H1 (cell line): ENCODE results near the gene TRAPPC5. TPM values are rescaled to one million over a fixed set of nuclear protein-coding genes. Genes with fewer than 3 reads are reported as not detected.

Source experiments
- CTCF ChIA-PET: fragments of 300-600 bp; sonication (Branson Sonifier 250); formaldehyde crosslinking; loops from one replicate; lab custom pipeline; 2021; ENCODE audit not compliant: partially characterized antibody; lab: Charles Lee
- POLR2A ChIA-PET: fragments of 300-600 bp; sonication (Branson Sonifier 250); formaldehyde crosslinking; loops from one replicate; lab custom pipeline; 2021; ENCODE audit warnings: inconsistent platforms; ENCODE audit not compliant: partially characterized antibody; lab: Charles Lee
- DNase-seq, 2 experiments: peaks; one replicate each; pipeline versions ENCODE4 v3.0.0 to v3.0.0-alpha.2; 2010 to 2022; ENCODE audit warnings: low spot score in 2 of 2, low read depth in 1 of 2, mixed read lengths in 1 of 2
- FAIRE-seq: peaks from 2 replicates; lab custom pipeline; 2011; peaks lifted over from hg19 to GRCh38; lab: Jason Lieb, UNC
- H2AFZ ChIP-seq: 2 replicates; pipeline ENCODE4 v1.8.1; 2012; ENCODE audit warnings: low read length, inconsistent platforms
- H2AK5ac ChIP-seq: 2 replicates; pipeline ENCODE4 v1.6.1; 2013; ENCODE audit warnings: low read depth, low read length
- H2BK120ac ChIP-seq: replicated peaks from 2 replicates; pipeline ENCODE3; 2013; ENCODE audit warnings: low read depth, low read length, inconsistent platforms
- H2BK12ac ChIP-seq: 2 replicates; pipeline ENCODE4 v1.6.1; 2013; ENCODE audit warnings: low read depth, low read length
- H2BK15ac ChIP-seq: 2 replicates; pipeline ENCODE4 v1.6.1; 2013; ENCODE audit warnings: low read length
- H2BK20ac ChIP-seq: 2 replicates; pipeline ENCODE4 v1.6.1; 2013; ENCODE audit warnings: low read length
- H2BK5ac ChIP-seq: 2 replicates; pipeline ENCODE4 v1.6.1; 2013; ENCODE audit warnings: low read depth, low read length
- H3K14ac ChIP-seq: 2 replicates; pipeline ENCODE4 v1.6.1; 2013; ENCODE audit warnings: inconsistent platforms; ENCODE audit not compliant: insufficient read length
- H3K18ac ChIP-seq: 2 replicates; pipeline ENCODE4 v1.6.1; 2013; ENCODE audit warnings: low read length; ENCODE audit errors: extremely low read depth
- H3K23ac ChIP-seq: 2 replicates; pipeline ENCODE4 v1.6.1; 2013; ENCODE audit warnings: inconsistent platforms; ENCODE audit not compliant: insufficient read length
- H3K23me2 ChIP-seq: 2 replicates; pipeline ENCODE4 v1.6.1; 2013; ENCODE audit warnings: low read depth, low read length
- H3K27ac ChIP-seq: 2 replicates; pipeline ENCODE4 v1.6.1; 2011; ENCODE audit warnings: low read depth, low read length, inconsistent platforms
- H3K27me3 ChIP-seq, 4 experiments: replicated peaks in 1 of 4; 1 replicate in 1 of 4; 2 replicates in 3 of 4; pipeline versions ENCODE4 v1.6.1 to v1.8.1; 2011 to 2013; ENCODE audit warnings: low read length in 3 of 4, mild to moderate bottlenecking in 3 of 4, inconsistent platforms in 2 of 4, mixed read lengths in 2 of 4, moderate library complexity in 1 of 4; ENCODE audit not compliant: control insufficient read depth in 3 of 4, insufficient read depth in 3 of 4; ENCODE audit errors: extremely low read depth in 1 of 4
- H3K36me3 ChIP-seq, 4 experiments: 2 replicates each; pipeline versions ENCODE4 v1.6.1 to v1.8.1; 2011 to 2013; ENCODE audit warnings: mild to moderate bottlenecking in 4 of 4, low read length in 3 of 4, moderate library complexity in 2 of 4, control low read depth in 1 of 4, inconsistent platforms in 1 of 4; ENCODE audit not compliant: insufficient read depth in 4 of 4, control insufficient read depth in 2 of 4
- H3K4ac ChIP-seq: replicated peaks from 2 replicates; pipeline ENCODE3; 2013; ENCODE audit warnings: low read length, low read depth, mixed read lengths, inconsistent platforms; ENCODE audit not compliant: insufficient read length
- H3K4me1 ChIP-seq, 4 experiments: replicated peaks in 1 of 4; 1 replicate in 1 of 4; 2 replicates in 3 of 4; pipeline versions ENCODE4 v1.6.1 to v1.8.1; 2011 to 2013; ENCODE audit warnings: low read length in 3 of 4, inconsistent platforms in 2 of 4, mixed read lengths in 1 of 4; ENCODE audit not compliant: insufficient read depth in 4 of 4, control insufficient read depth in 3 of 4
- H3K4me2 ChIP-seq, 2 experiments: 2 replicates each; pipeline versions ENCODE4 v1.6.1 to v1.8.1; 2011 to 2013; ENCODE audit warnings: low read depth in 2 of 2, low read length in 2 of 2, control low read depth in 1 of 2, inconsistent platforms in 1 of 2, mild to moderate bottlenecking in 1 of 2; ENCODE audit not compliant: insufficient read depth in 1 of 2
- H3K4me3 ChIP-seq, 4 experiments: fragments of 200-600, 300-600 bp in 1 of 4; sonication (generic), shearing (Covaris generic), sonication (Bioruptor Twin) in 1 of 4; 2 replicates each; pipeline versions ENCODE4 v1.5.1 to v1.8.1; 2011 to 2016; ENCODE audit warnings: low read length in 4 of 4, low read depth in 3 of 4, control low read depth in 2 of 4, inconsistent platforms in 2 of 4, mild to moderate bottlenecking in 2 of 4, mixed read lengths in 1 of 4, moderate library complexity in 1 of 4; ENCODE audit not compliant: insufficient read depth in 2 of 4; ENCODE audit errors: extremely low read depth in 1 of 4
- H3K56ac ChIP-seq: replicated peaks from 2 replicates; pipeline ENCODE3; 2013; ENCODE audit warnings: low read depth, mild to moderate bottlenecking, mixed read lengths, low read length, inconsistent platforms; ENCODE audit not compliant: insufficient read length
- H3K79me1 ChIP-seq: 2 replicates; pipeline ENCODE4 v1.6.1; 2013; ENCODE audit warnings: low read depth, low read length, control low read depth
- H3K79me2 ChIP-seq, 2 experiments: 2 replicates each; pipeline versions ENCODE4 v1.6.1 to v1.8.1; 2012 to 2013; ENCODE audit warnings: low read length in 2 of 2, mild to moderate bottlenecking in 2 of 2, inconsistent platforms in 1 of 2; ENCODE audit not compliant: insufficient read depth in 2 of 2, control insufficient read depth in 1 of 2
- H3K9ac ChIP-seq, 4 experiments: replicated peaks in 1 of 4; 1 replicate in 1 of 4; 2 replicates in 3 of 4; pipeline versions ENCODE4 v1.6.1 to v1.8.1; 2011 to 2013; ENCODE audit warnings: low read depth in 3 of 4, low read length in 3 of 4, control low read depth in 2 of 4, mild to moderate bottlenecking in 2 of 4, moderate library complexity in 2 of 4, inconsistent platforms in 1 of 4; ENCODE audit errors: extremely low read depth in 1 of 4
- H3K9me3 ChIP-seq, 2 experiments: 2 replicates each; pipeline versions ENCODE4 v1.6.1 to v1.8.1; 2012 to 2013; ENCODE audit warnings: mild to moderate bottlenecking in 2 of 2, moderate library complexity in 2 of 2, control low read depth in 1 of 2, inconsistent platforms in 1 of 2, low read depth in 1 of 2, low read length in 1 of 2, mixed read lengths in 1 of 2; ENCODE audit not compliant: insufficient read depth in 2 of 2
- H4K20me1 ChIP-seq, 2 experiments: replicated peaks in 1 of 2; 2 replicates each; pipeline versions ENCODE3 to v1.8.1; 2011 to 2013; ENCODE audit warnings: inconsistent platforms in 2 of 2, low read length in 2 of 2, mild to moderate bottlenecking in 1 of 2; ENCODE audit not compliant: insufficient read depth in 2 of 2, control insufficient read depth in 1 of 2
- H4K5ac ChIP-seq: 2 replicates; pipeline ENCODE4 v1.6.1; 2013; ENCODE audit warnings: low read length, low read depth, mixed read lengths, inconsistent platforms; ENCODE audit not compliant: insufficient read length
- H4K8ac ChIP-seq: 2 replicates; pipeline ENCODE4 v1.8.0; 2013; ENCODE audit warnings: mild to moderate bottlenecking, moderate library complexity, low read length, inconsistent platforms; ENCODE audit not compliant: insufficient read depth; ENCODE audit errors: extremely low read depth
- H4K91ac ChIP-seq: replicated peaks from 2 replicates; pipeline ENCODE3; 2013; ENCODE audit warnings: low read length, mixed read lengths, inconsistent platforms; ENCODE audit not compliant: insufficient read length
- POLR2AphosphoS5 ChIP-seq: IDR thresholded peaks from 2 replicates; pipeline ENCODE4 v1.6.1; 2011; ENCODE audit warnings: low read depth, low read length
- SAP30 ChIP-seq: fragments of 300-600 bp; sonication (generic); IDR thresholded peaks from 2 replicates; pipeline ENCODE4 v1.7.1; 2012; ENCODE audit warnings: low read length, moderate library complexity, mild to moderate bottlenecking, inconsistent platforms; ENCODE audit not compliant: insufficient read depth, insufficient replicate concordance
- WGBS, 2 experiments: shearing (Covaris generic) in 1 of 2; methylation state at CpG; one replicate each; pipeline versions ENCODE4 v1.1.6 to v1.1.7; 2013 to 2015; ENCODE audit warnings: low lambda C conversion rate in 2 of 2, mixed read lengths in 2 of 2, inconsistent platforms in 1 of 2, low coverage in 1 of 2, missing lambda C conversion rate in 1 of 2; ENCODE audit not compliant: insufficient replicate concordance in 2 of 2, insufficient coverage in 1 of 2, insufficient read length in 1 of 2; ENCODE audit errors: extremely low coverage in 1 of 2, missing lambda C conversion rate in 1 of 2; 5-methylcytosine and 5-hydroxymethylcytosine counted together
- polyA plus RNA-seq, 7 experiments: library from polyadenylated mRNA; depleted of rRNA in 3 of 7; stranded (reverse) in 5 of 7; unstranded in 2 of 7; fragments of >200 nt in 5 of 7; fragments of 200-250 nt in 2 of 7; gene quantifications; 1 replicate in 5 of 7; 2 replicates in 1 of 7; 4 replicates in 1 of 7; pipeline versions ENCODE4 v1.2.1 to v1.2.3, GENCODE V29; 2011 to 2013; ENCODE audit warnings: missing spikeins in 2 of 7, mixed read lengths in 2 of 7
- total RNA-seq: library from RNA; stranded (reverse); fragmentation: NEBNext Ultra II Directional; extraction: Animal tissue kit (Norgen Biotek cat#: 25700); gene quantifications from 2 replicates; pipeline ENCODE4 v1.2.1, GENCODE V29; 2021

The TRAPPC5 gene
- total and polyA plus RNA-seq, 2 of the 8 experiments (the other 6 are each of a cell fraction or from before 2014, with no cell fraction given): 109 to 120 TPM

- Histone ChIP-seq H3K14ac (no peak overlapping the region), H3K79me2 (peaks cover 0 to 6% of the 10 kb centered on the region in 2 experiments; a peak in 1 of 4 replicates), H3K9me3 (no peaks in the 10 kb centered on the region), H2BK5ac (no peak overlapping the region), H3K36me3 (peaks cover 0 to 12% (median 6%) of the 10 kb centered on the region in 4 experiments; a peak in 4 of 8 replicates), H2AFZ (no peak overlapping the region), H3K4me1 (peaks cover 0 to 6% (median 4%) of the 10 kb centered on the region in 4 experiments; a peak in 5 of 7 replicates), H4K5ac (no peak overlapping the region), H3K9ac (no peak overlapping the region; a peak in 1 of 7 replicates), H3K23me2 (peaks cover 9% of the 10 kb centered on the region), H4K20me1 (peaks cover 0 to 8% of the 10 kb centered on the region in 2 experiments), H3K27ac (no peak overlapping the region), H2BK120ac (no peak overlapping the region), H3K4me2 (no peak overlapping the region), H3K4me3 (no peak overlapping the region), H2BK15ac (no peak overlapping the region), H3K18ac (no peak overlapping the region), H2BK20ac (no peak overlapping the region), H3K56ac (no peak overlapping the region), H2BK12ac (no peak overlapping the region), H4K8ac (no peak overlapping the region), H3K4ac (no peak overlapping the region), H3K79me1 (peaks cover 4% of the 10 kb centered on the region), H4K91ac (no peak overlapping the region), H3K27me3 (no peaks in the 10 kb centered on the region), H2AK5ac (no peak overlapping the region), H3K23ac (no peak overlapping the region)
- POLR2A ChIA-PET: interaction anchor here (1.0 to 1.4 kb wide), 2 partner anchors 12 to 19 kb away, joined by 3 read pairs; no protein-coding TSS in a partner anchor
- TF ChIP-seq SAP30 (no peak), POLR2AphosphoS5 (no peak)
- no peak for FAIRE-seq
- no peak for DNase-seq
- CTCF ChIA-PET: interaction anchor here (0.7 to 2.6 kb wide), 7 partner anchors 11 to 146 kb away, joined by 3 to 9 read pairs (median 6); partner anchors contain the start of gene CD209
- WGBS, 2 experiments: 70% methylated on average over 19 of the region's 19 CpGs; no CpG with 5 or more reads in 1 of the 2 experiments
Observed at GRCh38 chr19:7685546-7686445, 5.2 kb downstream of the TRAPPC5 start.
